Bronchial epithelial cell (primary cell): Measurements from ENCODE around the gene SEC63. TPM values are rescaled to one million over a fixed set of nuclear protein-coding genes. Genes with fewer than 3 reads are reported as not detected.

Experiments
- DNase-seq: peaks from one replicate; pipeline ENCODE4 v3.0.0-alpha.2; 2010; ENCODE audit warnings: low read depth
- FAIRE-seq: peaks from 2 replicates; lab custom pipeline; 2011; peaks lifted over from hg19 to GRCh38; lab: Jason Lieb, UNC
- H3K27me3 ChIP-seq: 2 replicates; pipeline ENCODE4 v1.5.1; 2011; ENCODE audit warnings: low read length; ENCODE audit not compliant: control insufficient read depth, insufficient read depth
- H3K36me3 ChIP-seq: 2 replicates; pipeline ENCODE4 v1.5.1; 2011; ENCODE audit warnings: low read length; ENCODE audit not compliant: control insufficient read depth, insufficient read depth
- H3K4me3 ChIP-seq: 2 replicates; pipeline ENCODE4 v1.5.1; 2011; ENCODE audit warnings: mild to moderate bottlenecking, low read depth, low read length, control low read depth
- total RNA-seq: library from RNA; depleted of rRNA; stranded (reverse); fragments of >200 nt; gene quantifications from 2 replicates; pipeline ENCODE4 v1.2.1, GENCODE V29; 2014
- TF ChIP-seq, protein P1 (sequence below): IDR thresholded peaks from 2 replicates; pipeline ENCODE4 v1.5.1; 2011; ENCODE audit warnings: mild to moderate bottlenecking, moderate library complexity, low read length, control low read depth, inconsistent platforms; ENCODE audit not compliant: insufficient read depth, severe bottlenecking

SEC63 gene
- total RNA-seq, 1 donor from 2014 or later = 19.7 TPM

DNA sequence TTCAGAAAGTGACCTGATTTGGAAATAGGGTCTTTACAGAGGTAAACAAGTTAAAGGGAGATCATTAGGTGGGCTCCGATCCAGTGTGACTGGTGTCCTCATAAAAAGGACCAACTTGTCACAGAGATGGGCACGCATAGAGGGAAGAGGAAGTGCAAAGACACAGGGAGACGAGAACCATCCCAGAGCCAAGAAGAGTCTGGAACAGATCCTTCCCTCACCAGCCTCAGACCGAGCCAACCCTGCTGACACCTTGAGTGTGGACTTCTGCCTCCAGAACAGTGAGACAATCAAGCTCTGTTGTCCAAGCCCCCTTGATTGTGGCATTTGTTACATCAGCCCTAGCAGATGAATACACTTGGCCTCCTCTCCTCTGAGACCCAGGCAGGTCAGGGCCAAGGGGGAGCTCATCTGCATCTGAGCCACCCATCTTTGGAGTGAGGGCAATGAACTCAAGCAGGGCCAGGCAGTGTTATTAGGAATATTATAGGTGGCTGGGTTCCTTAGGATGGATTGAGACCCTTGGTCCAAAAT is 111.7 kb downstream of the SEC63 start:
- no peak for FAIRE-seq
- H3K36me3 ChIP-seq = no peaks in the 10 kb centered on the region
- H3K27me3 ChIP-seq = no peaks in the 10 kb centered on the region
- H3K4me3 ChIP-seq = no peak overlapping the region
- no peak for DNase-seq
- TF ChIP-seq, protein P1, sequence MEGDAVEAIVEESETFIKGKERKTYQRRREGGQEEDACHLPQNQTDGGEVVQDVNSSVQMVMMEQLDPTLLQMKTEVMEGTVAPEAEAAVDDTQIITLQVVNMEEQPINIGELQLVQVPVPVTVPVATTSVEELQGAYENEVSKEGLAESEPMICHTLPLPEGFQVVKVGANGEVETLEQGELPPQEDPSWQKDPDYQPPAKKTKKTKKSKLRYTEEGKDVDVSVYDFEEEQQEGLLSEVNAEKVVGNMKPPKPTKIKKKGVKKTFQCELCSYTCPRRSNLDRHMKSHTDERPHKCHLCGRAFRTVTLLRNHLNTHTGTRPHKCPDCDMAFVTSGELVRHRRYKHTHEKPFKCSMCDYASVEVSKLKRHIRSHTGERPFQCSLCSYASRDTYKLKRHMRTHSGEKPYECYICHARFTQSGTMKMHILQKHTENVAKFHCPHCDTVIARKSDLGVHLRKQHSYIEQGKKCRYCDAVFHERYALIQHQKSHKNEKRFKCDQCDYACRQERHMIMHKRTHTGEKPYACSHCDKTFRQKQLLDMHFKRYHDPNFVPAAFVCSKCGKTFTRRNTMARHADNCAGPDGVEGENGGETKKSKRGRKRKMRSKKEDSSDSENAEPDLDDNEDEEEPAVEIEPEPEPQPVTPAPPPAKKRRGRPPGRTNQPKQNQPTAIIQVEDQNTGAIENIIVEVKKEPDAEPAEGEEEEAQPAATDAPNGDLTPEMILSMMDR = no peak

DNA sequence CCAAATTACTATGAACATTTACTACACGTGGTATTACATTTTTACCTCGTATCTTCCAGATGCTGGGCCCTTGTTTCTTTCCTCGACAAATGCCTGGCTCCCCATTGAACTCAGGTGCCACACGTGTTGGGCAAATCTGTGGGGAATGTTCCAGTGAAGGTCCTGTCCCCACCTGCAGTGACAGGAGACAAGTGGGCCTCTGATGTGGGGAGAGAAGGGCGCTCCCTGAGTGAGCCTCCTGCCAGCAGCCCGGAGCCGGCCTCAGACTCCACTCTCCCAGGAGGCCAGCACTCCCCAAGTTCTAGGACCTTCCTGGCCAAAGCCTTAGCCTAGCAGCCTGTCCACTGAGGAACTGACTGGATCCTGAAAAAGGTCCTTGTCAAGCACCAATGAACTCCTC is 112.2 kb downstream of the SEC63 start:
- Histone ChIP-seq H3K4me3 (no peak overlapping the region), H3K36me3 (no peaks in the 10 kb centered on the region), H3K27me3 (no peaks in the 10 kb centered on the region)
- TF ChIP-seq, protein P1 = no peak
- no peak for FAIRE-seq
- DNase-seq = no peak

DNA sequence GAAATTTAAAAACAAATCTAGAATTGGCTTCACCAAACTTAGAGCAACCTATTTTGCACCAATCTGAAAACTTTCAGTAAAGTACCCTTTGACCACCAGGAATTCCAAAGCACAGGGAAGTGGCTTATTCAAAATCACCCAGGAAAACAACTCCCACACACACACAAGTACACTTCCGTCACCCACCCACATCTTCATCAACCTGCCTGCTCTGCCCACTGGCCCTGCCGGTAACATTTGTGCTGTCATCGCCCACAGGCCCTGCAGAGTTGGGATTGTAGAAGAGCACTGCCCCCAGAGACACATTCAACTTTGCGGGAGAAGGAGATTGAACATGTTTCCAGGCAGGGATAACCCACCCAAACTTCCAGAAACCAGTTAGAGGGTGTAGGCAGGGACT is 114.6 kb downstream of the SEC63 start:
- FAIRE-seq = no peak
- peak; percentile 12 for DNase-seq
- H3K4me3 ChIP-seq = no peak overlapping the region
- TF ChIP-seq, protein P1 = no peak
- no peaks in the 10 kb centered on the region for H3K36me3 ChIP-seq
- no peaks in the 10 kb centered on the region for H3K27me3 ChIP-seq

DNA sequence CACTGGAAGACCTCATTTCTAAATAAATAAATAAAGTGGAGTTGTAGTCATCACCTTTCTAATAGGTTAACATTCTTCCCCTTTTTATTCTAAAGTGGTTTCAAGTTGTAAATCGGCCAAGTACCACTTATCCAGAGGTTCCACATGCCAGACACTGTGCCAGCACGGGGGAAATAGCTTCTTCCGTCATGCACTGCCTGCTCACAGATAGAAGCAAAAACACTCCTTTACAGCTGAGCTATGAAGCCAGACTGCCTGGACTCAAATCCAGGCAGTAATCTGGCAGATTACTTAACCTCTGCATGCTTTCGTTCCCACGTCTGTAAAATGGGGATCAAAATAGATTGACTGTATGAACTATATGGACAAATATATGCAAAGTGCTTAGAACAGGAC is 116.7 kb downstream of the SEC63 start:
- no peaks in the 10 kb centered on the region for H3K27me3 ChIP-seq
- FAIRE-seq (no peak), DNase-seq (no peak)
- TF ChIP-seq, protein P1 = no peak
- H3K4me3 ChIP-seq = no peak overlapping the region
- no peaks in the 10 kb centered on the region for H3K36me3 ChIP-seq

DNA sequence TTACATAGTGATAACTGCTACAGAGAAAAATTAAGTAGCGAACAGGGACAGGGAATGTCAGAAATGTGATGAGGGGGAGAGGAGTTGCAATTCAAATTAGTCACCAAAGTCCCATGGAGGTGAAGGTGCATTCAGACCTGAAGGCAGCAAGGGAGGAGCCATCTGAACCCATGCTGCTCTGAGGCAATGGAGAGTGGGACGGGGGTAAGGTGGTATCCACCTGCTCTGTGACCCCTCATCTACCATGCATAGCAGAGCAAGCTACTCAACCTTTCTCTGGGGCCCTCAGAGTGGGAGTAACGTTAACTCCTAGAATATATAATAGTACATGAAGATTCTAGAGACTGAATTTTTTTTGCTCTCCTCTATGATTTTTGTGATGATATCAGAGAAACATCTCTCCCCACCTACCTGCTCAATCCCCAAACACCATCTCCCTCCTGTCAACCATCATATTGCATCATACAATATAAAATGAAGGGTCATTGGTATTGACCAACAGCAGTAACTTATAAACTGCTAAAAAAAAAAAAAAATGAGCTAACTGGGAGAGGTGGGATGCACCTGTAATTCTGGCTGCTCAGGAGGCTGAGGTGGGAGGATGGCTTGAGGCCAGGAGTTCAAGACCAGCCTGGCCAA is 117.3 kb downstream of the SEC63 start:
- FAIRE-seq = no peak
- TF ChIP-seq, protein P1 = no peak
- Histone ChIP-seq H3K4me3 (no peak overlapping the region), H3K27me3 (no peaks in the 10 kb centered on the region), H3K36me3 (no peaks in the 10 kb centered on the region)
- no peak for DNase-seq

DNA sequence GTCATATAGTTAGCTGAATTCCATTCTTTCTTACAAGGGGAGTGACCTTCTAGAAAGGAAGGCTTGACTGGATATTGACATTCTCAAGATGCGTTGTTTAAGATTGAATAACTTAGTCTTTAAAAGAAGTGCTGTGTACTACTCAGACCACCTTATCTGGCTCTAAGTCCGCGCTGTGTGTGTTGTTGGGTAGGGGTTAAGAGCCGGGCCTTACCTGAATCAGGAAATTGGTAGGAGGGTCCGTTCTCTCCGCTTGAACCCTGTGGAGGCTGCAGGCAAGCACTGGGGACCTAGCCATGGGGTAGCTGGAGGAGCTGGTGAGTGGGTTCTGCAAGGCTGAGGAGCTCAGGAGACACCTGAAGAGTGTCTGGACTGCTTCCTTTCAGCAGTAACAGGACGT is 124.9 kb downstream of the SEC63 start:
- no peaks in the 10 kb centered on the region for H3K36me3 ChIP-seq
- no peak for DNase-seq
- FAIRE-seq = no peak

More for the DNA sequence above, 124.9 kb downstream of the SEC63 start:
- TF ChIP-seq, protein P1 = no peak
- Histone ChIP-seq H3K4me3 (no peak overlapping the region), H3K27me3 (peaks cover 3% of the 10 kb centered on the region)
